Left lung (tissue), 10 donors: ENCODE measurements around the gene MCC. TPM values are rescaled to one million over a fixed set of nuclear protein-coding genes. Genes with fewer than 3 reads are reported as not detected.

Experiments
- ATAC-seq: fragments of 200-7000 bp; cut with Tn5 transposase; one replicate; pipeline ENCODE4 v1.9.1; 2020; ENCODE audit warnings: moderate library complexity
- DNase-seq, 4 donors: peaks; one replicate each; pipeline ENCODE4 v3.0.0-alpha.2; 2013 to 2020
- H3K27ac ChIP-seq, 2 donors: fragments of 200-600 bp; sonication (generic) in 1 of 2; one replicate each; pipeline versions ENCODE4 v1.5.0 to v1.8.0; 2020 to 2021
- H3K27me3 ChIP-seq, 2 donors: fragments of 200-600 bp; sonication (generic) in 1 of 2; one replicate each; pipeline versions ENCODE4 v1.5.0 to v1.8.0; 2020 to 2021
- H3K36me3 ChIP-seq, 2 donors: fragments of 200-600 bp; sonication (generic) in 1 of 2; one replicate each; pipeline versions ENCODE4 v1.5.0 to v1.8.0; 2020 to 2021
- H3K4me1 ChIP-seq, 2 donors: fragments of 200-600 bp; one replicate each; pipeline ENCODE4 v1.8.0; 2021
- H3K4me3 ChIP-seq, 2 donors: fragments of 200-600 bp; sonication (generic) in 1 of 2; one replicate each; pipeline versions ENCODE4 v1.5.0 to v1.8.0; 2020 to 2021; ENCODE audit warnings: mild to moderate bottlenecking in 1 of 2
- H3K9me3 ChIP-seq, 2 donors: fragments of 200-600 bp; sonication (generic) in 1 of 2; one replicate each; pipeline versions ENCODE4 v1.5.0 to v1.8.0; 2020 to 2021
- intact Hi-C, 2 donors: fragments of 100-400 bp; cut with DNase I; formaldehyde crosslinking; loops; one replicate each; pipeline versions ENCODE4 v1.11.2 to v1.14.2; 2022
- polyA plus RNA-seq, 6 donors: library from polyadenylated mRNA; unstranded; fragments of 120-200 nt; gene quantifications; one replicate each; pipeline ENCODE4 v1.2.1, GENCODE V29; 2013; ENCODE audit not compliant: insufficient read length in 6 of 6
- total RNA-seq, 2 donors: library from RNA; stranded (reverse); fragmentation: NEBNext Ultra II Directional; extraction: Animal tissue kit (Norgen Biotek cat#: 25700); gene quantifications; one replicate each; pipeline ENCODE4 v1.2.1, GENCODE V29; 2021
- TF ChIP-seq, protein P1 (sequence below), 2 donors: fragments of 200-600 bp; sonication (generic) in 1 of 2; IDR thresholded peaks; one replicate each; pipeline versions ENCODE4 v1.5.0 to v1.8.0; 2021; ENCODE audit warnings: antibody characterized with exemption in 2 of 2
- donor health status: DM: no; HTN: yes; CAD: no.
- donor health status: DM: no; HTN: no; CAD: no.

MCC gene
- total and polyA plus RNA-seq, 8 donors: 12.5 to 18.4 (median 16.1) TPM

DNA sequence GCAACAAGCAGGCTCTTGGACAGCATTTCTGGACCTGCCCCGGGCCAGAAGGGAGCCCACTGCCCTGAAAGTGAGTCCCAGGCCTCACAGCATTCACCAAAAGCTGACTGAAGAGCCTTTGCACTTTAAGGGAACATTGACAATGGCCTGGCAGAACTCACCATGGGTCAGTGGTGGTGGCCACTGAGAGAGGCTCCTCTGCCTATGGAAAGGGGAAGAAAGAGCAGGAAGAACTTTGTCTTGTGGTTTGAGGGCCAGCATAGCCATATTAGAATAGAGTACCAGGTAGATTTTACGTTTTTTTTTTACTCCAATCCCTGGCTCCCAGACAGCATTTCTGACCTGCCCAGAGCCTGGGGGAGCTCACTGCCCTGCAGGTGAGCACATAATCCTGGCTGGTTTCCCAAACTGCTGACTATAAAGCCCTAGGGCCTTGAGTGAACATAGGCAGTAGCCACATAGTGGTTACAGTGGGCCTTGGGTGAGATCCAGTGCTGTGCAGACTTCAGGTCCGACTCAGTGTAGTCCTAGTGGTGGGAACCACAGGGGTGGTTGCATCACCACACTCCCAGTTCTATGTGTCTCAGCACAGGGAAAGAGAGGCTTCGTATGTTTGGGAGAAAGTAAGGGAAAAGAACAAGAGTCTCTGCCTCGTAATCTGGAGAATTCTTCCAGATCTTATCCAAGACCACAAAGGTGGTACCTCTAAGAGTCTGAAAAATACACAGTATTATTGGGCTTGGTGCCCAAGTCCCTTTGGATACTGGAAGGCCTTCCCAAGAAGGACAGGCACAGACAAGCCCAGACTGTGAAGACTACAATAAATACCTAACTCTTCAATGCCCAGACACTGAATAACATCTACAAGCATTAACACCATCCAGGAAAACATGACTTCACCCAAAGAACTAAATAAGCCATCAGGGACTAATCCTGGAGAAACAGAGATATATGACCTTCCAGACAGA is 143.0 kb downstream of the MCC start:
- Histone ChIP-seq H3K27ac (no peak overlapping the region), H3K27me3 (no peaks in the 10 kb centered on the region), H3K9me3 (no peaks in the 10 kb centered on the region), H3K4me1 (no peaks in the 10 kb centered on the region), H3K36me3 (no peaks in the 10 kb centered on the region), H3K4me3 (no peak overlapping the region)
- no peak for ATAC-seq
- intact Hi-C loops: no loop called here
- TF ChIP-seq, protein P1, sequence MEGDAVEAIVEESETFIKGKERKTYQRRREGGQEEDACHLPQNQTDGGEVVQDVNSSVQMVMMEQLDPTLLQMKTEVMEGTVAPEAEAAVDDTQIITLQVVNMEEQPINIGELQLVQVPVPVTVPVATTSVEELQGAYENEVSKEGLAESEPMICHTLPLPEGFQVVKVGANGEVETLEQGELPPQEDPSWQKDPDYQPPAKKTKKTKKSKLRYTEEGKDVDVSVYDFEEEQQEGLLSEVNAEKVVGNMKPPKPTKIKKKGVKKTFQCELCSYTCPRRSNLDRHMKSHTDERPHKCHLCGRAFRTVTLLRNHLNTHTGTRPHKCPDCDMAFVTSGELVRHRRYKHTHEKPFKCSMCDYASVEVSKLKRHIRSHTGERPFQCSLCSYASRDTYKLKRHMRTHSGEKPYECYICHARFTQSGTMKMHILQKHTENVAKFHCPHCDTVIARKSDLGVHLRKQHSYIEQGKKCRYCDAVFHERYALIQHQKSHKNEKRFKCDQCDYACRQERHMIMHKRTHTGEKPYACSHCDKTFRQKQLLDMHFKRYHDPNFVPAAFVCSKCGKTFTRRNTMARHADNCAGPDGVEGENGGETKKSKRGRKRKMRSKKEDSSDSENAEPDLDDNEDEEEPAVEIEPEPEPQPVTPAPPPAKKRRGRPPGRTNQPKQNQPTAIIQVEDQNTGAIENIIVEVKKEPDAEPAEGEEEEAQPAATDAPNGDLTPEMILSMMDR (IDR thresholded peaks at IDR 0.05): no peak
- no peak for DNase-seq

- no peak for ATAC-seq
- Histone ChIP-seq H3K4me1 (no peaks in the 10 kb centered on the region), H3K4me3 (no peak overlapping the region), H3K27ac (no peak overlapping the region), H3K9me3 (no peaks in the 10 kb centered on the region), H3K36me3 (no peaks in the 10 kb centered on the region), H3K27me3 (no peaks in the 10 kb centered on the region)
- TF ChIP-seq, protein P1 (IDR thresholded peaks at IDR 0.05): no peak
- intact Hi-C loops: no loop called here
- DNase-seq: no peak
Measured at GRCh38 chr5:113343343-113343742, 144.9 kb downstream of the MCC start.

DNA sequence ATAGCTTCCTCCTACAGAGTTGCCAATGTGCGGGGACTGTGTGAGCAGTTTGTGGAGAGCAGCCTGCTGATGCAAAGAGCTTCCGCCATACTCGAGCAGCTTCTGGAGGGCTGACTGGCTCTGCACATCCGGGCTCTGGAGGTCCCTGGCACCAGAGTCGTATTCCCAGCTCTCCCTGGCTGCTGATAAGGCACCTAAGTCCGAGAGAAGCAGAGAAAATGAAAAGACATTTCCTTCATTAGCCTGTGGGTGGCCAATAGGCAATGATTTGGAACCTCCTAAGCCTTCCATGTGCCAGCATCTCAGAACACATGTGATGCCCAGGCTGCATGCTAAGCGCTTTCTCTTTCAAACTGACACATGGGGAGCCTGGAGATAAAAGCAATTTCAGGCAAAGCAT is 147.7 kb downstream of the MCC start:
- no peaks in the 10 kb centered on the region for H3K27me3 ChIP-seq
- no peak for ATAC-seq
- no peaks in the 10 kb centered on the region for H3K36me3 ChIP-seq
- H3K27ac ChIP-seq: no peak overlapping the region
- no peak overlapping the region for H3K4me3 ChIP-seq
- no peaks in the 10 kb centered on the region for H3K9me3 ChIP-seq
- TF ChIP-seq, protein P1 (IDR thresholded peaks at IDR 0.05): no peak
- intact Hi-C loops: no loop called here
- no peak for DNase-seq
- H3K4me1 ChIP-seq: no peaks in the 10 kb centered on the region

- no peak overlapping the region for H3K4me3 ChIP-seq
- intact Hi-C loops: loop anchor here in 1 of 2 donors (5.0 to 10.0 kb wide), 2 partner anchors 269 to 344 kb away; no protein-coding TSS in a partner anchor
- no peak overlapping the region for H3K27ac ChIP-seq
- H3K27me3 ChIP-seq: no peaks in the 10 kb centered on the region
- H3K4me1 ChIP-seq: no peaks in the 10 kb centered on the region
- no peaks in the 10 kb centered on the region for H3K9me3 ChIP-seq
- no peaks in the 10 kb centered on the region for H3K36me3 ChIP-seq
- TF ChIP-seq, protein P1 (IDR thresholded peaks at IDR 0.05): no peak
- DNase-seq: no peak
- ATAC-seq: no peak
Measured at GRCh38 chr5:113338628-113339027, 149.6 kb downstream of the MCC start.
